ENCODE measurements around the gene SEPTIN7.

SEPTIN7 gene

DNA sequence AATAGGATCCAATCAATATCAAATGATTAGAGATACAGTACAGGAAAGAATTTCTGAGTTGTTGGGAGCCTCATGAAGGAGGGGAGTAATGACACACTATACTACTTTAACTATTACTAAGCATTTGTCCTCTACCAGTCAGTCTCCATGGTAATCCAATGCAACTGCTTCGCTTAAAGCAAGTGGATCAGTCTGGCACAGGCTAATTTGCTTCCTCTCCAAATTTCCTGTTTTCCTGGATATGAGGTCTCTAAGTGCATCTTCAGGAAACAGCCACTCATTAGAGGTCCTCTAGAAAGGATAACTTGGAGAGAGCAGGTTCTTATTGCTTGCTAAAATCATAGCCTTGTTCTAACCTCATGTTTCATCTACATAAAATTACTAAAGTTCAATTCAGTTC lies 8.4 kb upstream of the SEPTIN7 start:
- no peak for DNase-seq

DNA sequence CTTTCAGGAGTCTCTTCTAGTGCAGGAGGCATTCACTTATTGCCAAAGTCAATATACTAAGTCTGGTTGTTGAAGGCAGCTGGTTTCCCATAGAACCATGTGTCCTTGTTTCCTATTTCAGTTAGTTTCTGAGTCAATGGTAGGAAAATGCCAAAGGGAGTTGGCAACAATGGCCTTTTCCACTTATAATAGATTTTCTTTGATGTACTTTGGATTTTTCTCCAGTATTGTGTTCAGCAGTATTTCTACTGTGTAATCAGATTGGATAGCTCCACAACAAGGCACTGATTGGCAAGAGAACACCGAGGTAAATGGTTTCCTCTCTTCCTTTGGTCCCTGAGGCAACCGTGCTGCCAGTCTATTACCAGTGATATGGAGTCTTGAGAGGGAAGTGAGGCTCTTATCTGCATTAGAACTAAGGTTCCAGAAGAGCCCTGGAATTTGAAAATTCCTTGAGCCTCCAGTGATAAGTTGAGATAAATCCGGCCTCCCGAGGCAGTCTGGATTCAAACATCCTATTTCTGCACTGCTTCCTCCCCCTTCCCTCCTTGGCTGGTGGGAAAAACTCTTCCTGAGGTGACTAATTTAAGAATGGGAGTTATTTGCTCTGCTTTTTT lies 7.9 kb upstream of the SEPTIN7 start:
- DNase-seq: no peak

DNA sequence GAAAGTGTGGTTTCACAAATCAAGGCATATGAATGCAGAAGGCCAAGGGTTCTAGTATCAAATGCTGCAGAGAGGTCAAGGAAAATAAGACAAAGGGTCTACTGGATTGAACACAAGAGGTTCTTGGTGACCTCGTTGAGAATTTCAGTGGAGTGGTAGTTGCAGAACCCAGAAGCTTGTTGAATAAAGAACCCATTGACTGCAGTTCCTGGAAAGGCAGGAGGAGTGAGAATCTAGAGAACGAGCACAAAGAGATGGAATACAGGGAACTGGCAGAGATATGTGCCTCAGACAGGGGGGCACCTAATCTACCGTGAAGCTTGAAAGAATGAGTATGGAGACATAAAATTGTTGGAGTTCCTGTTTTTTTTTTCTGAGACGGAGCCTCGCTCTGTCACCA lies 3.5 kb upstream of the SEPTIN7 start:
- no peak for DNase-seq

DNA sequence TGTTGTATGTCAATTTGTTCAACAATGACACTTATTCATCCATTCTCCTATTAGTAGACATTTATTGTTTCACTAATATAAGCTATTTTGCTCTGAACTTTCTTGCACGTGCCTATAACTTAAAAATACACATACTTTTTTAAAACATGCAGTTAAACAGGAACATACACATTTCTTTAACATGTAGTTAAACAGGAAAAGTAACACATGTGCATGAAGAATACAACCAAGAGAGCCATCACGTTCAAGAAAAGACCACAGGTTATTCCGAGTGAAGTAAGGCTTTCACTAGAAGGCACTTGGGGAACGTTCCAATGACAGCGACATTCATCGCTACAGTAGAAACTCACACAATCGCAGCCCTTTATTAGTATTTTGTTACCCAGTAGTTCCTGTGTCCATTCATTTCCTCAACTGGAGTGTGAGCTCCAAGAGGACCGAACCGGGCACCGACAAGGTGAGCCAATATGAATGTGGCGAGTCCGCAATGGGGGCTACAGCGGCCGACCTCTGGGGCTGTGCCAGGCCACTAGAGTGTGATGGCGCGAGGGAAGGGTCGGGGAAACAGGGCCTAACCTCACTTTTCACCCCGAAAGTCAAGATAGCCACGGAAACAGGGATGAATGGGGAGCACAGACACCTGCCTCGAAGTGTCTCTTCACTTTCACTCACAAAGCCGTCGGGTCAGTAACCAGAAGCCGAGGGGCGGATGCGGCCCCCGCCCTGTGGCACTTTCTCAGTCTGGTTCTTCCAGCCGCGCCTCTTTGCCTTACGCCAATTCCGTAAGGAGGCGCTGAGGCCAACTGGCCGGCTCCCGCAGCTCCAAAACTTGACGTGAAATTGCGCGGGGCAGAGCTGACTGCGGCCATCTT lies 775 bp upstream of the SEPTIN7 start:
- DNase-seq: peak; percentile 76 to 81 (median 78)

DNA sequence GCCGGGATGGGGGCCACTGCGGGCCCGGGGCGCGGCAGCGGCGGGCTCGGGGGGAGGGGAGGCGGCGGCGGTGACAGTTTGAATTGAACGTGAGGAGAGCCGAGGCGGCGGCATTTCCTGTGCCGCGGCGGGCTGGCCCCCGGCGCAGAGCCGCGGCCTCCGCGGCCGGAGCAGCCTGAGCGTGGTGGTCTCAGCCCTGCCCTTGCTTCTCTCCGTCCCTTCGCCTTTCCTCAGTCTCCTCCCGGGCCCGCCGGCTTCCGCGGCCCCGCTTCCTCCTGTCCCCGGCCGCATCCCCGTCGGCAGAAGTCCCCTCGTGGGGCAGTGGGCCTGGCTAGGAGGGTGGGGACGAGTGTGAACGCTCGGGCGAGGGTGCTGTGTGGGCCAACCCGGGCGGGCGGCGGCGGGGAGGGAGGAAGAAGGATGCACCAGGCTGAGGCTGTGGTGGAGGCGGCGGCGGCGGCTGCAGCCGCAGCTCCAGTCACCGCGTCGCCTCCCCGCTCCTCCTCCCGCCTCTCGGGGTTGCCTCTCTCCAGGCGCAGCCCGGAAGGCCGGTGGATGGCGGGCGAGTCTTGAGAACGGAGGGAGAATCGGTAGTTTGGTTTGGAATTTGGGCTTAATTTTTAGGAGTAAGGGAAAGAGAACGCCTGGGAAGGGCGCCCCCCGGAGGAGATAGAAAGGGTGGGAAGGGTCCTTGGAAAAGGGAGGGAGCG lies 690 bp downstream of the SEPTIN7 start:
- peak; percentile 62 to 80 (median 77) for DNase-seq

DNA sequence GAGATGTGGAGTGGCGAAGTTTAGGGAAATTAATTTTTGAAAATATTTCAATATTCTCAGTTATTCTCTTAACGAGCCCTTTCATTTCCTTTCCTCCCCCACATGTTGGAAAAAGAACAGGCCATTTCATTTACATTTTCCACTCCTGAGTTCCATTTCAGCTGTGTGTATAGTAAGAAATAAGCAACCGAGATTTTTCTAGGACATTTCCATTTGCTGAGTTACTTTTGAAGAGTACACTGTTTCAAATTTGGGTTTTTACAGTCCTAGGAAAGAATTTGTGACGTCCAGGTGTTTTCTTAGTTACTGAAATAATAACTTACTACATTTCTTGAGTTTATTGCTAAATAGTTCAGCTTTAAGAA lies 1.2 kb downstream of the SEPTIN7 start:
- DNase-seq: no peak

DNA sequence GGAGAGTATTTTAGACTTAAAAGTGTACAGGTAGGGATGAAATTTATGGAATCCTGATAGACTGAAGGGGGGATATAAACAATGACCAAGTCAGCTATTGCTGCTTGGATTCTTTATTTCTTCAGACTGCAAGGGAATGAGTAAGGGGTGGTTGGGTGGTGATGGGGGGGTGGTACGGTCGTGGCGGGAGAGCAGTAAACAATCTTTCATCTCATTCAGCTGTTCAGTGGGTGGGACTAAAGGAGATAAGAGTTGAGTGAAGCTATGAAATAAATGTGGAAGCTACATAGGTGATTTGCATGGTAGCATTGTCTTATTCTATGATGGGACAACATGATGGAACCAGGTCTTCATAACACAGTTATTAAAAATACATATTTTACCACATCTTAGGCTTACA lies 1.8 kb downstream of the SEPTIN7 start:
- no peak for DNase-seq

DNA sequence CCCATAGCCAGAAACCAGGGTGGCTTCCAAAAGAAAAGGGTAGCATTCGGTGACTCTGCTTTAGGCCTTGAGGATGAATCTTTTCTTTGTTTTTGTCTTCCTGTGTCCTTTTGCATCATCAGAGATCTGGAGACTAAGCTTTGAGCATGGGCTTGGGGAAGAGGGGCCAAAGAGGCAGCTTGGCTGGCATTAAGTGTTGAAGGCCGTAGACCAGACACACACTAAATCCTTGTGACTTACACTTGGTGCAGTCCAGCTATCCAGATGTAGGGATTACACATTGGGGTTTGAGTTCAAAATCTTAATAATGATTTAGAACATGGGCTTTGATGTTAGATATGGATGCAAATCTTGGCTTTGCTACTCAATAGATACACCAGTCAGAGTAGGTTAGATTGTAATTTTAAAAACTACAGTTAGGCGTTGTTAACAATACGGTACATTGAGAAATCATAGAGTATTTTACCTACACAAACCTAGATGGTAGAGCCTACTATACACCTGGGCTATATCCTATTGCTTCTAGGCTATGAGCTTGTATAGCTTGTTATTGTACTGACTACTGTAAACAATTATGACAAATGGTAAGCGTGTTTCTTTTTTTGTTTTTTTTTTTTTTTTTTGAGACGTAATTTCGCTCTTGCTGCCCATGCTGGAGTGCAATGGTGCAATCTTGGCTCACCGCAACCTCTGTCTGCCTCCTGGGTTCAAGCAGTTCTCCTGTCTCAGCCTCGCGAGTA lies 3.5 kb downstream of the SEPTIN7 start:
- no peak for DNase-seq

DNA sequence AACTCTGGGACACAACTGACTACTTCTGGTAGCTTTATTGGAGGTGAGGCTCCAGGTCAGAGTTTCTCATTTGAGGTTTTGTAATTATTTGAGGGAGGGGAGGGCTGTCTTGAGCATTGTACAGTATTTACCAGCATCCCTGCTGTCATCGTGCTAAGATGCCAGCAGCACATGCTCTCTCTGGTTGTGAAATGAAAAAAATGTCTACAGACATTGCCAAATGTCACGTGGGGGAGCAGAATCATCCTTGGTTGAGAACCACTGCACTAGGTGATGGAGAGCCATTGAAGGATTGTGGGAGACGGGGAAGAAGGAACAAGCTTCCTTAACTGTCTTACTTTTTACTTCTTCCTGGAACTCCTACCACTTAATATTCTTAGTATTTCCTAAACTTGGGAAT lies 5.0 kb downstream of the SEPTIN7 start:
- no peak for DNase-seq

DNA sequence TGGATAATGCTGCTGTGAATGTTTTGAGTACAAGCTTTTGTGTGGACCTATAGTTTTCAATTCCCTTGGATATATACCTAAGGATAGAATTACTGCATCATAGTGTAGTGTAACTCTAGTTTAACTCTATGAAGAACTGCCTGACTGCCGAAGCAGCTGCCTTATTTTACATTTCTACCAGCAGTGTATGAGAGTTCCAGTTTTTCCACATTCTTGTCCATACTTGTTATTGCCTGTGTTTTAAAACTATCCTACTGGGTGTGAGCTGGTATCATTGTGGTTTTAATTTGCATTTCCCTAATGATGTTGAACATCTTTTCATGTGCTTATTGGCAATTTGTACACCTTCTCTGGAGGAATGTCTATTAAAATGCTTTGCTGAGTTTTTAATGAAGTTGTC lies 15.7 kb downstream of the SEPTIN7 start:
- DNase-seq: no peak

DNA sequence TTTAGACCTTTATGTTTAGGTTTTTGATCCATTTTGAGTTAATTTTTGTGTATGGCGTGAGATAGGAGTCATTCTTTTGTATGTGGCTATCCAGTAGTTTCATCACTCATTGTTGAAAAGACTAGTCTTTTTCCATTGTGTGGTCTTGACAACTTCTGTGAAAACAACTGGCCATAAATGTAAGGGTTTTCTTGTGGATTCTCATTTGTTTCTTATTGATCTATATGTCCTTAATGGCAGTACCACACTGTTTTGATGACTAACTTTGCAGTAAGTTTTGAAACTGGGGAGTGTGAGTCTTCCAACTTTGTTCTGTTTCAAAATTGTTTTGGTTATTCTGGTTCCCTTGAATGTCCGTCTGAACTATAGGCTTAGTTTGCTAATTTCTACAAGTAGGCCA lies 16.3 kb downstream of the SEPTIN7 start:
- no peak for DNase-seq

DNA sequence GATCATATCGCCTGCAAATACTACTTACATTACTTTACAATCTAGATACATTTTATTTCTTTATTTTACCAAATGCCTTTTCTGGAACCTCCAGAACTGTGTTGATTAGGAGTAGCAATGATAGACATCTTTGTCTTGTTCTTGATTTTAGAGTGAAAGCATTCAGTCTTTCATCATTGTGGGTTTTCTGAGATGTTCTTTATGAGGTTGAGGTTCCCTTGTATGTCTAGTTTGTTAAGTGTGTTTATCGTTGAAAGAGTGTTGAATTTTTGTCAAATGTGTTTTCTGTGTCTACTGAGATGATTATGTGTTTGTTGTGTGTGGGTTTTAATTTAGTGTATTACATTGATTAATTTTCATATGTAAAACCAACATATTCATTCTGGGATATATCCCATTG lies 17.1 kb downstream of the SEPTIN7 start:
- no peak for DNase-seq

DNA sequence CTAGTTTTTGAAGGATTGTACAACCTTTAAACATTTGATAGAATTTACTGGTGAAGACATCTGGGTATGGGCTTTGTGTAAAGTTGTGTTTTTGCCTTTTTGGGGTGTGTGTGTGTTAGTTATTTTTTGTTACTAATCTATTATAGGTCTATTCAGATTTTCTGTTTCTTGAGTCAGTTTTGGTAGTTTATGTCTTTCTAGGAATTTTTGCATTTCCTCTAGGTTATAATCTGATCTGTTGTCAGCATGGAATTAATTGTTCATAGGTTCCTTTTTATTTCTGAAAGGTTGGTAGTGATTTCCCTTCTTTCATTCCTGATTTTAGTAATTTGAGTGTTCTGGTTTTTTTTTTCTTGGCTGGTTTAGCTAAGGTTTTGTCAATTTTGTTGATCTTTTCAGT lies 17.7 kb downstream of the SEPTIN7 start:
- no peak for DNase-seq

DNA sequence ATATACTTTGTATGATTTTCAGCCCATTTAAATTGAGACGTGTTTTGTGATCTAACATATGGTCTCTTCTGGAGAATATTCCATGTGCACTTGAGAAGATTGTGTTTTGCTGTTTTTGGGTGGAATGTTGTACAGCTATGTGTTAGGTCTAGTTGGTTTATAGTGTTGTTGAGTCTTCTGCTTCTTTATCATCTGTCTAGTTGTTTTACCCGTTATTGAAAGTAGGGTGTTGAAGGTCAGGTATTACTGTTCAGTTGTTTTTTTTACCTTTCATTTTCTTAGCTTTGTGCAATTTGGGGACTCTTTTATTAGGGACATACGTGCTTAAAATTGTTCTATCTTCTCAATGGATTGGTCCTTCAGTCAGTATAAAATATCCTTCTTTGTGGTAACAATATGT lies 18.5 kb downstream of the SEPTIN7 start:
- no peak for DNase-seq

DNA sequence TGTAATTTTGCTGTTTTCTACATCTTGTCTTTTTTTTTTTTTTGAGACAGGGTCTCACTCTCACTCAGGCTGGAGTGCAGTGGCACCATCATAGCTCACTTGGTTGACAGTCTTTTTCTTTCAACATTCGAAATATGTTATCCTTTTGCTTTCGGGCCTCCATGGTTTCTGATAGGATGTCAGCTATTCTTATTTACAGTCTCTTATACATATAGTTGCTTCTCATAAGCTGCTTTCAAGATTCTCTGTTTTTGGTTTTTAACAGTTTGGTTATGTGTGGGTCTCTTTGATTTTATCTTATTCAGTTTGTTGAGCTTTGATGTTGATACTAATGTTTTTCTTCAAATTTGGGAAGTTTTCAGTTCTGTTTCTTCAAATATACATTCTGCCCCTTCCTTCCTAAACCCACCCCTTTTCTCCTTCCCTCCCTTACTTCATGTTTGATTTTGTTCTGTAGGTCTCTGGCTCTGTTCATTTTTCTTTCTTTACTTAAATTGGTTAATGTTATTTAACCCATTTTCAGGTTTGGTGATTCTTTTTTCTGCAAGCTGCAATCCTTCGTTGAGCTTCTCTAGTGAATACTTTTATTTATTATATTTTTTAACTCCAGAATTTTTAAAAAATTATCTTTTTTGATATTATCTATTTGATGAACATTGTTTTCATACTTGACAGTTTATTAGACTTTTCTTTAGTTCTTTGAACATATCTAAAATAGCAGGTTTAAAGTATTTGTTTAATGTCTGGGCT lies 19.3 kb downstream of the SEPTIN7 start:
- no peak for DNase-seq

DNA sequence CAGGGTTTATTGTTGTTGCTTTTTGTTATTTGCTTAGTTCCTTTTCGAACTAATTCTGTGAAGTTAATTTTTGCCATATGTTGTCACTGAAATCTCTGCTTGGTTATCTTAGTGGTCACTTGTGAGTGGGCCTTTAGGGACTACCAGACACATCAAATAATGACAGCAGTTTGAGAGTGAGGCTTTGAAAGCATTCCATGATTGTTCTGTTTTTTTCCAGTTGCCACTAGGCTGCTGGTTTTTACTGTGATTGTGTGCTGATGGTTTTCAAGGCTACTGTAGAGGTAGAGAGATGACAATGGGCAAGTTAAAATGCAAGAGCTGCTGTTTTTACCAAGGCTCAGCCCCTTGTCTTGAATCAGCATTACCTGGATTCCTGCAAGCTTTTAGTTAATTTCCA lies 20.0 kb downstream of the SEPTIN7 start:
- no peak for DNase-seq

DNA sequence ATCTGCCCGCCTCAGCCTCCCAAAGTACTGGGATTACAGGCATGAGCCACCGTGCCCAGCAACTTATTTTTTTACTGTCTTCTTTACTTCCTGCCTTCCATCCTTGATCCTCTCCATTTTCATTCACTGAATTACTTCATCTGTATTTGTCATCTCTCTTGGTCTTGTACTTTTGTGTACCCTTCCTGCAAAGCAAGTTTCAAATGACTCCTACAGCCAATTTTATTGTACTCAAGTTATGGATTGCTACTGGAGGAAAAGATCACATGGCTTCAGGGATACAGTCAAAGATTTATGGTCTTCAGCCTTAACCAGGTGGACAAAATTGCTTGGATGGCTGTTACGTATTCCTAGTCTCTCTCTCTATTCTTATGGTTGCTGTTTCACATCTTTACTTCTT lies 22.6 kb downstream of the SEPTIN7 start:
- no peak for DNase-seq

DNA sequence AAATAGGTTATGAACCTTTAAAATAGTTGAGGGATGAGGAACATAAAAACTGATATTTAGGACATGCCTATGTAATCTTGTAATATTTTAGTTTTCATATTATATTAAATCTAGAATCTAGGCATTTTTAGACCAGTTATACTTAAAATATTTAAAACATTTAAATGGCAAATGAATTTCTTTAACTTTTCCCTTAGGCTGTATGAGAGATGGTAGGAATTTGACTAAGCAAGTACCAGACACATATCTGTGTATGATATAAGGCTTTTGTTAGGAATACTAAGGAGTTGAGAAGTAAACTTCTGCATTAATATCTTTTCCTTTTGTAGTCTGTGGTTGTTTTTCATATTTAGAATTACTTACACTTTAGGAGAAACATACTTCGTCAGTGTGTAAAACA lies 25.1 kb downstream of the SEPTIN7 start:
- DNase-seq: no peak

DNA sequence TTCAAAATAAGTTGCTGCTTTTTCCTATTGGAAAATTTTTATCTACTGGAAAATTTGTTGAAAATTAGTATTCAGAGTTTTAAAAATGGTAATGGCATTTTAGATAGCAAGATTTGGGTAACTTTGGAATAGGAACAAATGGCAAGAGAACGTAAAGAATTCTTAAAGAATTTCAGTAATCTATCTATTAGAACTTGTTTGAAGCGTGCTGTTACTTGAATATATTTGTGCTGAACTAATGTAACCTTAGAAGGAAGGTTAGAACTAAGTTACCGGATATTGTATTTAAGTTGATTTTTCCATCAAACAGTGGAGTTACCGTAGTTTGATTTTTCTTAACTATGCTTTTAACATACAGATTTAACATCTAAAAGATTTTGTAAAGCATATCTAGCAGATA lies 25.9 kb downstream of the SEPTIN7 start:
- no peak for DNase-seq

DNA sequence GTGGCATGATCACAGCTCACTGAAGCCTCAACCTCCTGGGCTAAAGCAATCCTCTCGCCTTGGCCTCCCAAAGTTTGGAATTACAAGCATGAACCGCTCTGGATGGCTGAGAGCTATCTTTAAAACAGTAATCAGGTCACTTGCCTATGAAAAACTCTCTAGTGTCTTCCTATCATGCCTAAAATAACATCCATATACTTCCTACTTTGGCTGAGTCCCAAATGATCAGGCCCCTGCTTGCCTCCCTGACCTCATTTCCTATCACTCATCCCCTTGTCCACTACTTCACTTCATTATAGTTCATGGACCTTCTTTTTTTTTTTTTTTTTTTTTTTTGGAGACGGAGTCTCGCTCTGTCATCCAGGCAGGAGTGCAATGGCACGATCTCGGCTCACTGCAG lies 28.0 kb downstream of the SEPTIN7 start:
- no peak for DNase-seq

DNA sequence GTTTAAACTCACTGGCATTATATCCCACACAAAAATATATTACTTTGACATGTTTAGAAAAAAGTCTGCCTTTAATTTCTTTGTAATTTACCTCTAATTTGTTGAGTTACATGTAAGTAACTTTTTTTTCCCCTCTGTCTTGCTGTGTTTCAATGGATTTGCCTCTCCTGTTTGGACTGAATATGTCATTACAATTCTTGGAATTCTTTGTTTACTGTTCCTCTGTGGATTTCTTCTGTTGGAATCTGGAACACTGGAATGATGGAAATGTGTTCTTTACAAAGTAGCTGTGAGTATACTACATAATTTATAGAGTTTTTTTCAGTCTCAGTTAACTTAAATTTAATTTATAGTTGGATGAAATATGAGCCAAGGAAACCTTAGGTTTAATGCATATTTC lies 30.4 kb downstream of the SEPTIN7 start:
- DNase-seq: no peak

Data from activated naive CD4-positive, alpha-beta T cell (primary cell).